B cell (primary cell): ENCODE measurements around the gene MAP3K1. TPM values are rescaled to one million over a fixed set of nuclear protein-coding genes. Genes with fewer than 3 reads are reported as not detected.

Experiments used
- ATAC-seq: fragments of 200-7000 bp; cut with Tn5 transposase; one replicate; pipeline ENCODE4 v1.10.0; 2021; ENCODE audit warnings: low read depth, mild to moderate bottlenecking, moderate number of reproducible peaks, moderate library complexity
- CTCF ChIA-PET: fragments of 350-600 bp; sonication (Branson Sonifier 250); formaldehyde crosslinking; loops from one replicate; lab custom pipeline; 2021; ENCODE audit warnings: antibody characterized with exemption, inconsistent platforms; lab: Charles Lee
- POLR2A ChIA-PET: fragments of 350-600 bp; sonication (Branson Sonifier 250); formaldehyde crosslinking; loops from one replicate; lab custom pipeline; 2021; ENCODE audit warnings: antibody characterized with exemption; lab: Charles Lee
- DNase-seq: peaks from one replicate; pipeline ENCODE4 v3.0.0; 2013
- H2AFZ ChIP-seq: 2 replicates; pipeline ENCODE4 v1.6.1; 2012; ENCODE audit warnings: mild to moderate bottlenecking, low read depth, low read length; ENCODE audit not compliant: insufficient read depth, poor library complexity, severe bottlenecking
- H3K27ac ChIP-seq, 2 donors: 1 replicate in 1 of 2; 2 replicates in 1 of 2; pipeline ENCODE4 v1.5.1; 2012 to 2013; ENCODE audit warnings: low read length in 2 of 2, mild to moderate bottlenecking in 2 of 2, moderate library complexity in 1 of 2
- H3K27me3 ChIP-seq, 4 experiments: fragments of 200-600 bp in 1 of 4; sonication (generic) in 1 of 4; replicated peaks in 1 of 4; 1 replicate in 2 of 4; 2 replicates in 2 of 4; pipeline versions ENCODE4 v1.6.1 to v1.7.0; 2013 to 2016; ENCODE audit warnings: low read length in 3 of 4, mild to moderate bottlenecking in 2 of 4, mixed read lengths in 1 of 4, moderate library complexity in 1 of 4; ENCODE audit not compliant: insufficient read depth in 4 of 4, control insufficient read depth in 3 of 4; ENCODE audit errors: control extremely low read depth in 1 of 4
- H3K36me3 ChIP-seq, 2 experiments: replicated peaks in 1 of 2; 1 replicate in 1 of 2; 2 replicates in 1 of 2; pipeline versions ENCODE4 v1.6.1 to v1.7.1; 2013; ENCODE audit warnings: low read length in 1 of 2; ENCODE audit not compliant: insufficient read depth in 2 of 2, control insufficient read depth in 1 of 2; ENCODE audit errors: control extremely low read depth in 1 of 2, extremely low read depth in 1 of 2
- H3K4me1 ChIP-seq, 2 donors: fragments of 200-600 bp in 1 of 2; sonication (generic) in 1 of 2; 1 replicate in 1 of 2; 2 replicates in 1 of 2; pipeline versions ENCODE4 v1.5.1 to v1.6.1; 2013 to 2017; ENCODE audit warnings: low read length in 2 of 2; ENCODE audit not compliant: control insufficient read depth in 2 of 2, insufficient read depth in 2 of 2
- H3K4me2 ChIP-seq: replicated peaks from 2 replicates; pipeline ENCODE3; 2012; ENCODE audit warnings: mild to moderate bottlenecking, low read depth, low read length; ENCODE audit not compliant: poor library complexity, severe bottlenecking
- H3K4me3 ChIP-seq, 5 experiments: fragments of 200-600 bp in 1 of 5; sonication (generic) in 1 of 5; 1 replicate in 3 of 5; 2 replicates in 2 of 5; pipeline versions ENCODE4 v1.5.1 to v1.7.0; 2011 to 2016; ENCODE audit warnings: low read length in 4 of 5, mild to moderate bottlenecking in 4 of 5, low read depth in 2 of 5, control low read depth in 1 of 5, moderate library complexity in 1 of 5; ENCODE audit not compliant: insufficient read depth in 1 of 5; ENCODE audit errors: control extremely low read depth in 1 of 5, extremely low read depth in 1 of 5
- H3K79me2 ChIP-seq: fragments of 200-600 bp; sonication (generic); one replicate; pipeline ENCODE4 v1.6.0; 2016; ENCODE audit warnings: low read length; ENCODE audit not compliant: control insufficient read depth, insufficient read depth
- H3K9ac ChIP-seq: fragments of 200-600 bp; sonication (generic); 2 replicates; pipeline ENCODE4 v1.6.1; 2017; ENCODE audit warnings: mild to moderate bottlenecking, low read length, moderate library complexity
- H3K9me3 ChIP-seq, 3 donors: one replicate each; pipeline versions ENCODE4 v1.6.1 to v1.7.1; 2013; ENCODE audit warnings: low read length in 2 of 3; ENCODE audit not compliant: control insufficient read depth in 2 of 3, insufficient read depth in 1 of 3; ENCODE audit errors: control extremely low read depth in 1 of 3
- H4K20me1 ChIP-seq: 2 replicates; pipeline ENCODE4 v1.6.0; 2012; ENCODE audit warnings: mild to moderate bottlenecking, low read length; ENCODE audit not compliant: insufficient read depth, control insufficient read depth, poor library complexity, severe bottlenecking
- H3K27ac Mint-ChIP-seq: one replicate; pipeline ENCODE4 v1.8.0; 2021; ENCODE audit warnings: mixed read lengths
- H3K27me3 Mint-ChIP-seq: one replicate; pipeline ENCODE4 v1.8.0; 2021; ENCODE audit warnings: mixed read lengths
- H3K4me1 Mint-ChIP-seq: one replicate; pipeline ENCODE4 v1.8.0; 2021; ENCODE audit warnings: mixed read lengths
- H3K4me3 Mint-ChIP-seq: one replicate; pipeline ENCODE4 v1.8.0; 2021; ENCODE audit warnings: mixed read lengths
- H3K9me3 Mint-ChIP-seq: one replicate; pipeline ENCODE4 v1.8.0; 2022; ENCODE audit warnings: mixed read lengths; ENCODE audit not compliant: insufficient read depth
- EZH2 ChIP-seq: IDR thresholded peaks from 2 replicates; pipeline ENCODE4 v1.6.1; 2012; ENCODE audit warnings: borderline replicate concordance, low read depth, mild to moderate bottlenecking, moderate library complexity, low read length; ENCODE audit not compliant: insufficient read depth, poor library complexity, severe bottlenecking
- WGBS: methylation state at CpG from one replicate; pipeline ENCODE4 v1.1.5; 2013; ENCODE audit warnings: missing lambda C conversion rate; ENCODE audit not compliant: insufficient coverage; 5-methylcytosine and 5-hydroxymethylcytosine counted together
- intact Hi-C: fragments of 100-400 bp; cut with micrococcal nuclease; formaldehyde crosslinking; loops from one replicate; pipeline ENCODE4 v1.10.0; 2022
- polyA plus RNA-seq: library from polyadenylated mRNA; depleted of rRNA; stranded (reverse); fragments of >200 nt; gene quantifications from 2 replicates; pipeline ENCODE4 v1.2.3, GENCODE V29; 2012
- total RNA-seq, 2 donors: library from RNA; stranded (reverse); fragments of 120-200 nt in 1 of 2; gene quantifications; 1 replicate in 1 of 2; 2 replicates in 1 of 2; pipeline versions ENCODE4 v1.2.3 to v1.2.4, GENCODE V29; 2013 to 2022
- TF ChIP-seq, protein P1 (sequence below): fragments of 200-600 bp; IDR thresholded peaks from one replicate; pipeline ENCODE4 v1.8.0; 2022; ENCODE audit warnings: antibody characterized with exemption, mild to moderate bottlenecking

MAP3K1 gene
- total and polyA plus RNA-seq, 2 donors (not counting 1 experiment from before 2014, with no cell fraction given), result 51.7 to 160 TPM

DNA sequence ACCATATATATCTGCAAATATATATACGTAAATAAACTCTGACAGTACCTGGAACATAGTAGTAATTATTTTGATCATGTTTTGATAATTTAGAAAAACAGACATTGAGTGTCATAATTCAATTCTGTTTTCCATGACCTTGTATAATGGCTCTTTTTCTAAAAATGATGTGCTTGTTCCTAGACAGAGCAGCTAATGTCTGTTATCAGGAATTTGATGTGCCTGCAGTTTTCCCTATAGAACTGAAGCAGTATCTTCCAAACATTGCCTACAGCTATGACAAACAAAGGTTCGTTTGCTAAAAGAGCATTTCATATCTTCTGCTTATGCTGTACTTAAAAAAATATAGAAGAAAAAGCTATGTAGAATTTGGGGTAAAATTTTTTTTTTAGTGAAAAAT lies 99.3 kb downstream of the MAP3K1 start:
- no peaks in the 10 kb centered on the region for H3K9me3 Mint-ChIP-seq
- Histone ChIP-seq H3K27ac (no peak overlapping the region), H4K20me1 (no peaks in the 10 kb centered on the region), H3K27me3 (no peaks in the 10 kb centered on the region), H3K4me3 (no peak overlapping the region), H3K36me3 (no peaks in the 10 kb centered on the region), H3K9me3 (no peaks in the 10 kb centered on the region), H3K4me1 (peaks cover 5 to 8% of the 10 kb centered on the region in 2 donors), H3K9ac (no peak overlapping the region), H2AFZ (no peak overlapping the region), H3K79me2 (no peaks in the 10 kb centered on the region), H3K4me2 (no peak overlapping the region)
- WGBS, result no CpG with 5 or more reads among the region's 2 CpGs
- DNase-seq (no peak), ATAC-seq (no peak)
- H3K4me1 Mint-ChIP-seq, result peaks cover 10% of the 10 kb centered on the region
- no peaks in the 10 kb centered on the region for H3K27me3 Mint-ChIP-seq
- TF ChIP-seq, protein P1, sequence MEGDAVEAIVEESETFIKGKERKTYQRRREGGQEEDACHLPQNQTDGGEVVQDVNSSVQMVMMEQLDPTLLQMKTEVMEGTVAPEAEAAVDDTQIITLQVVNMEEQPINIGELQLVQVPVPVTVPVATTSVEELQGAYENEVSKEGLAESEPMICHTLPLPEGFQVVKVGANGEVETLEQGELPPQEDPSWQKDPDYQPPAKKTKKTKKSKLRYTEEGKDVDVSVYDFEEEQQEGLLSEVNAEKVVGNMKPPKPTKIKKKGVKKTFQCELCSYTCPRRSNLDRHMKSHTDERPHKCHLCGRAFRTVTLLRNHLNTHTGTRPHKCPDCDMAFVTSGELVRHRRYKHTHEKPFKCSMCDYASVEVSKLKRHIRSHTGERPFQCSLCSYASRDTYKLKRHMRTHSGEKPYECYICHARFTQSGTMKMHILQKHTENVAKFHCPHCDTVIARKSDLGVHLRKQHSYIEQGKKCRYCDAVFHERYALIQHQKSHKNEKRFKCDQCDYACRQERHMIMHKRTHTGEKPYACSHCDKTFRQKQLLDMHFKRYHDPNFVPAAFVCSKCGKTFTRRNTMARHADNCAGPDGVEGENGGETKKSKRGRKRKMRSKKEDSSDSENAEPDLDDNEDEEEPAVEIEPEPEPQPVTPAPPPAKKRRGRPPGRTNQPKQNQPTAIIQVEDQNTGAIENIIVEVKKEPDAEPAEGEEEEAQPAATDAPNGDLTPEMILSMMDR, result no peak
- TF ChIP-seq EZH2, result no peak
- H3K4me3 Mint-ChIP-seq, result no peak overlapping the region
- ChIA-PET POLR2A (no interaction called here), CTCF (interaction anchor here (0.7 to 6.4 kb wide), 2 partner anchors 14 to 18 kb away, joined by 3 to 44 read pairs; no protein-coding TSS in a partner anchor)
- intact Hi-C loops, result no loop called here
- H3K27ac Mint-ChIP-seq, result no peak overlapping the region

DNA sequence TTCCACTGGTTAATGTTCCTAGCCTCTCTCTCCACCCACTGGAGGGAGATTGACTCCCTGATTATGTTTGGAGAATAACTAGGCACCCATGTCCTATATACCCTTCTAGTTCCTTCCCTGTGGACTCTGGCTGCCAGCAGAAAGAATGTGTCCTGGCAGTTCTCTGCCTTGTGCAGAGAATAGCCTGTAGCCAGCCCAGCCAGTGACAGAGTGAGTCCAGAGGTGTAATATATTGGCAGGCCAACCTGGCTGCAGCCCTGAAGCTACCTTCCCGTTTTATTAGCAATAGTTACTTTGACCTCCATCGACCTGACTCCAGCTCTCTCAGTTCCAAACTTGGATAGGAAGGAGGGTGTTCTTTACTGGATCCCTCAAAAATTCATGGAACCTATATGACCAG lies 102.2 kb downstream of the MAP3K1 start:
- no peaks in the 10 kb centered on the region for H3K27me3 ChIP-seq
- intact Hi-C loops, result no loop called here
- no peaks in the 10 kb centered on the region for H3K9me3 ChIP-seq
- no peaks in the 10 kb centered on the region for H3K79me2 ChIP-seq
- H3K4me3 ChIP-seq, result no peak overlapping the region
- no peaks in the 10 kb centered on the region for H4K20me1 ChIP-seq
- no peak overlapping the region for H3K27ac ChIP-seq
- CTCF ChIA-PET, result interaction anchor here (1.2 to 6.4 kb wide), 4 partner anchors 17 to 647 kb away, joined by 3 to 44 read pairs (median 6); no protein-coding TSS in a partner anchor
- DNase-seq (no peak), ATAC-seq (no peak)
- Mint-ChIP-seq H3K4me1 (no peaks in the 10 kb centered on the region), H3K9me3 (no peaks in the 10 kb centered on the region), H3K4me3 (no peak overlapping the region), H3K27me3 (no peaks in the 10 kb centered on the region), H3K27ac (no peak overlapping the region)
- no peak overlapping the region for H3K4me2 ChIP-seq
- peaks cover 0 to 5% of the 10 kb centered on the region in 2 experiments for H3K36me3 ChIP-seq
- H3K9ac ChIP-seq, result no peak overlapping the region
- TF ChIP-seq EZH2, result no peak
- TF ChIP-seq, protein P1, result no peak
- H3K4me1 ChIP-seq, result no peaks in the 10 kb centered on the region
- POLR2A ChIA-PET, result interaction anchor here (0.5 kb wide), 1 partner anchor 220 kb away, joined by 3 read pairs; no protein-coding TSS in a partner anchor
- no peak overlapping the region for H2AFZ ChIP-seq
- WGBS, result no CpG with 5 or more reads among the region's 2 CpGs
